Stimulated activated naive CD8-positive, alpha-beta T cell treated with anti-CD3 and anti-CD28 coated beads, Interleukin-15, Interleukin-2, amounts not matched to agents 100 U/mL and 50 U/mL, for 24 hours (primary cell): Measurements from ENCODE around the gene PCDHB14.
"Not testable (repeated sequence)": the region's sequence is repeated elsewhere in the genome, so short reads cannot be mapped to it uniquely, and the experiment has no call there.

Experiments
- ATAC-seq: fragments of 150-1000 bp; cut with Tn5 transposase; one replicate; pipeline ENCODE4 v1.10.0; 2021
- DNase-seq: peaks from one replicate; pipeline ENCODE4 v3.0.0; 2021

Gene PCDHB14

DNA sequence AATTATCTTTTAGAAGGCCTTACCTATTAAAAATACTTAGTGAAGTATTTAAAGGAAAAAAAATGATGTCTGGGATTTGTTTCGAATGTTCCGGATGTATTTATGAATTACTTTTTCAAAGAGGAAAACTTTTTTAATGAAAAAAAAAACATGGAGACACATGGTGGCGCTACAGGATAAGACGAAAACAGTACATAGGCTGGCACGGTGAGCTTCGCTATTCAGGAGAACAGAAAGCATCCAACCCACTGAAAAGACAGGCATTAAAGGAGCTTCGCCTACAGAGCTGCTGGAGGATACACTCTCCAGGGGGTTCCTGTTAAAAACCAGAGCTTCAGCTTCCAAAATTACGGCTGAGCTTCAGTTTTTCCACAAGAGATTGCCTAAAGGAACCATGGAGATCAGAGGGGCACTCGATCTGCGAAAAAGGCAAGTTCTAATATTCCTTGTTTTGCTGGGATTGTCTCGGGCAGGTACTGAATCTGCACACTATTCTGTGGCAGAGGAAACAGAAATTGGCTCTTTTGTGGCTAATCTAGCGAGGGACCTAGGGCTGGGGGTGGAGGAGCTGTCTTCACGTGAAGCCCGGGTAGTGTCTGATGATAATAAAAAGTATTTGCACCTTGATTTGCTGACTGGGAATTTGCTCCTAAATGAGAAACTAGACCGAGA, at the start of gene PCDHB14:
PCDHB14 (plus strand) TSS at position 232 of the 672 bp plus-strand sequence; CDS start at position 395, 163 bp downstream.
- ATAC-seq (no peak), DNase-seq (no peak)

DNA sequence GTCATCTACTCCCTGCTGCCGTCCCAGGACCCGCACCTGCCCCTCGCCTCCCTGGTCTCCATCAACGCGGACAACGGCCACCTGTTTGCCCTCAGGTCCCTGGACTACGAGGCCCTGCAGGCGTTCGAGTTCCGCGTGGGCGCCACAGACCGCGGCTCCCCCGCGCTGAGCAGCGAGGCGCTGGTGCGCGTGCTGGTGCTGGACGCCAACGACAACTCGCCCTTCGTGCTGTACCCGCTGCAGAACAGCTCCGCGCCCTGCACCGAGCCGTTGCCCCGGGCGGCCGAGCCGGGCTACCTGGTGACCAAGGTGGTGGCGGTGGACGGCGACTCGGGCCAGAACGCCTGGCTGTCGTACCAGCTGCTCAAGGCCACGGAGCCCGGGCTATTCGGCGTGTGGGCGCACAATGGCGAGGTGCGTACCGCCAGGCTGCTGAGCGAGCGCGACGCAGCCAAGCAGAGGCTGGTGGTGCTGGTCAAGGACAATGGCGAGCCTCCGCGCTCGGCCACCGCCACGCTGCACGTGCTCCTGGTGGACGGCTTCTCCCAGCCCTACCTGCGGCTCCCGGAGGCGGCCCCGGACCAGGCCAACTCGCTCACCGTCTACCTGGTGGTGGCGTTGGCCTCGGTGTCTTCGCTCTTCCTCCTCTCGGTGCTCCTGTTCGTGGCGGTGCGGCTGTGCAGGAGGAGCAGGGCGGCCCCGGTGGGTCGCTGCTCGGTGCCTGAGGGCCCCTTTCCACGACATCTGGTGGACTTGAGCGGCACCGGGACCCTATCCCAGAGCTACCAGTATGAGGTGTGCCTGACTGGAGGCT, 48.6 kb upstream of the PCDHB14 start:
- ATAC-seq, DNase-seq: not testable (repeated sequence)

DNA sequence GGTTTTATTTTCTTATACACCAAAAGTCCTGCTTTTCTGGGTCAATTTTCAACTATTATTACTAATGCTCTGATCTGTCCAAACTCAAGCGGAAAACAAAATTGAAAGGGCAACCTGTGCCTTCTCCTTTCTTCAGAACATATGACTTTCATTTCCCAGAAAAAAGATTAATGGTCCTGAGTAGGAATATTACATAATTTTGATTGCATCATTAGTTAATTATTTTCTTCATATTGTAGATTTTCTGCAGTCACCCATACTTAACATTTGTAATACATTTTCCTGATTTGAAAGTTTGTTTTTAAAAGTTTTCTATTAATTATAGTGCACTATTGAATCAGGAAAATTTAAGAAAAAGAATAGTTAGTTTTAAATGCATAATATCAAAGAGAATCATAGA, 47.2 kb upstream of the PCDHB14 start:
- ATAC-seq (no peak), DNase-seq (no peak)

DNA sequence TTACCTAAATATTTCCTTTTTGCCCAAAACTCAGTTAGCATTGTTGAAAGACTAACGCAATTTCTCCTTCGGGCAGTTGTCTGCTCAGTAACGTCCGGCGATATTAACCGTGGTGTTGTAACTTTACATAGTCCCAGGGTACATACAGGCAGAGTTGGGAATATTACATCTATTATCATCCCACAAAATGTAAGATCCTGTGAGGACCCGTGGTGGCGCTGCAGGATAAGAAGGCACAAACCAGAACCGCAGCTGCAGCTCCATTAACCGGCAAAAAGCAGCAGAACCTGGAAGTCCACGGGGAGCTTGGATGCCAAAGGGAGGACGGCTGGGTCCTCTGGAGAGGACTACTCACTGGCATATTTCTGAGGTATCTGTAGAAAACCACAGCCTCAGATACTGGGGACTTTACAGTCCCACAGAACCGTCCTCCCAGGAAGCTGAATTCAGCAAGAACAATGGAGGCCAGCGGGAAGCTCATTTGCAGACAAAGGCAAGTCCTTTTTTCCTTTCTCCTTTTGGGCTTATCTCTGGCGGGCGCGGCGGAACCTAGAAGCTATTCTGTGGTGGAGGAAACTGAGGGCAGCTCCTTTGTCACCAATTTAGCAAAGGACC, 45.5 kb upstream of the PCDHB14 start, which contains the start of gene PCDHB8:
PCDHB8 (plus strand) TSS at position 214 of the 615 bp plus-strand sequence; CDS start at position 459, 245 bp downstream.
- not testable (repeated sequence) for ATAC-seq, DNase-seq

DNA sequence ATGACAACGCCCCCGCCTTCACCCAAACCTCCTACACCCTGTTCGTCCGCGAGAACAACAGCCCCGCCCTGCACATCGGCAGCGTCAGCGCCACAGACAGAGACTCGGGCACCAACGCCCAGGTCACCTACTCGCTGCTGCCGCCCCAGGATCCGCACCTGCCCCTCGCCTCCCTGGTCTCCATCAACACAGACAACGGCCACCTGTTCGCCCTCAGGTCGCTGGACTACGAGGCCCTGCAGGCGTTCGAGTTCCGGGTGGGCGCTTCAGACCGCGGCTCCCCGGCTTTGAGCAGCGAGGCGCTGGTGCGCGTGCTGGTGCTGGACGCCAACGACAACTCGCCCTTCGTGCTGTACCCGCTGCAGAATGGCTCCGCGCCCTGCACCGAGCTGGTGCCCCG, 43.8 kb upstream of the PCDHB14 start:
- ATAC-seq, DNase-seq: not testable (repeated sequence)

DNA sequence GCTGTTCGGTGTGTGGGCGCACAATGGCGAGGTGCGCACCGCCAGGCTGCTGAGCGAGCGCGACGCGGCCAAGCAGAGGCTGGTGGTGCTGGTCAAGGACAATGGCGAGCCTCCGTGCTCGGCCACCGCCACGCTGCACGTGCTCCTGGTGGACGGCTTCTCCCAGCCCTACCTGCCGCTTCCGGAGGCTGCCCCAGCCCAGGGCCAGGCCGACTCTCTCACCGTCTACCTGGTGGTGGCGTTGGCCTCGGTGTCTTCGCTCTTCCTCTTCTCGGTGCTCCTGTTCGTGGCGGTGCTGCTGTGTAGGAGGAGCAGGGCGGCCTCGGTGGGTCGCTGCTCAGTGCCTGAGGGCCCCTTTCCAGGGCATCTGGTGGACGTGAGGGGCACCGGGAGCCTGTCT, 43.3 kb upstream of the PCDHB14 start:
- ATAC-seq, DNase-seq: not testable (repeated sequence)

DNA sequence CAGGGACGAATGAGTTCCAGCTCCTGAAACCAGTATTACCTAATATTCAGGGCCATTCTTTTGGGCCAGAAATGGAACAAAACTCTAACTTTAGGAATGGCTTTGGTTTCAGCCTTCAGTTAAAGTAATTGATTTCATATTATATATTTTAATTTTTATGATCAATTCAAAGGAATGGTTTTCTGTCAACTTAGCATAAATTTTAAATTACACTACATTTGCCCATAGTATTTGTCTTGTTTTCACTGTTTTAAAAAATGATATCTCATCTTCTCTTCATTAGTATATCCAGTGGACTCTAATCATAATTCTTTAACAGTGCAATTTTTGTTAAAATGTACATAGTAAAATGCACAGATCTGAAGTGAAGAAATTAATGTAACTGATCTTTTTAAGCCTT, 42.8 kb upstream of the PCDHB14 start:
- DNase-seq = no peak
- ATAC-seq = no peak

DNA sequence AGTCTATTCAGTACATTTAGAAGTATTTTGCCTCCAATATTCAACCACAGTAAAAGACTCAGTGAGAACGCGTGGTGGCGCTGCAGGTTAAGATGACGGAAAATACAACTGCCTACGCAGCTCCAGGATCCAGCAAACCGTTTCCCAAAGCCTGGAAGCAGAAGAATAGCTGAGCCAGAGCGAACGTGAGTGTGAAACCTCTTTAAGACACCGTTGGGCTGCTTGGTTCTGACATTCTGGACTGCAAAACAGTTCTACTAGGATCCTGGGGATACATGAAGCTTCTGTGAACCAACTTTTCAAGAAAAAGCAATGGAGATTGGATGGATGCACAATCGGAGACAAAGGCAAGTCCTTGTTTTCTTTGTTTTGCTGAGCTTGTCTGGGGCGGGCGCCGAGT, 40.9 kb upstream of the PCDHB14 start, which contains the start of gene PCDHB16:
PCDHB16 (plus strand) TSS at position 140 of the 400 bp plus-strand sequence; CDS start at position 313, 173 bp downstream.
- no peak for DNase-seq
- no peak for ATAC-seq

DNA sequence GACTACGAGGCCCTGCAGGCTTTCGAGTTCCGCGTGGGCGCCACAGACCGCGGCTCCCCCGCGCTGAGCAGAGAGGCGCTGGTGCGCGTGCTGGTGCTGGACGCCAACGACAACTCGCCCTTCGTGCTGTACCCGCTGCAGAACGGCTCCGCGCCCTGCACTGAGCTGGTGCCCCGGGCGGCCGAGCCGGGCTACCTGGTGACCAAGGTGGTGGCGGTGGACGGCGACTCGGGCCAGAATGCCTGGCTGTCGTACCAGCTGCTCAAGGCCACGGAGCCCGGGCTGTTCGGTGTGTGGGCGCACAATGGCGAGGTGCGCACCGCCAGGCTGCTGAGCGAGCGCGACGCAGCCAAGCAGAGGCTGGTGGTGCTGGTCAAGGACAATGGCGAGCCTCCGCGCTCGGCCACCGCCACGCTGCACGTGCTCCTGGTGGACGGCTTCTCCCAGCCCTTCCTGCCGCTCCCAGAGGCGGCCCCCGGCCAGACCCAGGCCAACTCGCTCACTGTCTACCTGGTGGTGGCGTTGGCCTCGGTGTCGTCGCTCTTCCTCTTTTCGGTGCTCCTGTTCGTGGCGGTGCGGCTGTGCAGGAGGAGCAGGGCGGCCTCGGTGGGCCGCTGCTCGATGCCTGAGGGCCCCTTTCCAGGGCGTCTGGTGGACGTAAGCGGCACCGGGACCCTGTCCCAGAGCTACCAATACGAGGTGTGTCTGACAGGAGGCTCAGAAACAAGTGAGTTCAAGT, 38.9 kb upstream of the PCDHB14 start:
- not testable (repeated sequence) for DNase-seq, ATAC-seq

DNA sequence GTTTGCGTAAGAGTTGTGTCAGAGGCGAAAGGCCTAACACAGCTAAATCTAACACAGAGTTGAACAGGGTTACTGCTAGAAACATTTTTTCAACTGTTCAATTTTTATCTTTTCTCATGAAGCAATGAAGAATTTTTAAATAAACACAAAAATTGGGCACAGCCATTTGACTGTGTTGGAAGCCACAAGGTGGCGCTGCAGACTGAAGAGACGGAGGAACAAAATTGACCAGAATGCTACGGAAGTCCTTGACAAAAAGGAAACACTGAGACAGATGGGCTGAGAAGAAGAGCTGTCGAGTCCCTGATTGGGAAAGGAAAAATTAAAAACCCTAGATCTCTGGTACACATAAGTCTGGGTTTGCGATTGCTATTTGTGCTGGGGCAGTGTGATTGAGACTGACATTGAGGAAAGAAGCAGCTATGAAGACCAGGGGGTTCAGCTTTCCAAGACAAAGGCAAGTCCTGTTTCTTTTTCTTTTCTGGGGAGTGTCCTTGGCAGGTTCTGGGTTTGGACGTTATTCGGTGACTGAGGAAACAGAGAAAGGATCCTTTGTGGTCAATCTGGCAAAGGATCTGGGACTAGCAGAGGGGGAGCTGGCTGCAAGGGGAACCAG, 36.1 kb upstream of the PCDHB14 start, which contains the start of gene PCDHB9:
PCDHB9 (plus strand) TSS at position 265 of the 616 bp plus-strand sequence; CDS start at position 423, 158 bp downstream.
- no peak for ATAC-seq
- DNase-seq = peak; percentile 37

DNA sequence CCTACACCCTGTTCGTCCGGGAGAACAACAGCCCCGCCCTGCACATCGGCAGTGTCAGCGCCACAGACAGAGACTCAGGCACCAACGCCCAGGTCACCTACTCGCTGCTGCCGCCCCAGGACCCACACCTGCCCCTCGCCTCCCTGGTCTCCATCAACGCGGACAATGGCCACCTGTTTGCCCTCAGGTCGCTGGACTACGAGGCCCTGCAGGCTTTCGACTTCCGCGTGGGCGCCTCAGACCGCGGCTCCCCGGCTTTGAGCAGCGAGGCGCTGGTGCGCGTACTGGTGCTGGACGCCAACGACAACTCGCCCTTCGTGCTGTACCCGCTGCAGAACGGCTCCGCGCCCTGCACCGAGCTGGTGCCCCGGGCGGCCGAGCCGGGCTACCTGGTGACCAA, 34.5 kb upstream of the PCDHB14 start:
- ATAC-seq = not testable (repeated sequence)

DNA sequence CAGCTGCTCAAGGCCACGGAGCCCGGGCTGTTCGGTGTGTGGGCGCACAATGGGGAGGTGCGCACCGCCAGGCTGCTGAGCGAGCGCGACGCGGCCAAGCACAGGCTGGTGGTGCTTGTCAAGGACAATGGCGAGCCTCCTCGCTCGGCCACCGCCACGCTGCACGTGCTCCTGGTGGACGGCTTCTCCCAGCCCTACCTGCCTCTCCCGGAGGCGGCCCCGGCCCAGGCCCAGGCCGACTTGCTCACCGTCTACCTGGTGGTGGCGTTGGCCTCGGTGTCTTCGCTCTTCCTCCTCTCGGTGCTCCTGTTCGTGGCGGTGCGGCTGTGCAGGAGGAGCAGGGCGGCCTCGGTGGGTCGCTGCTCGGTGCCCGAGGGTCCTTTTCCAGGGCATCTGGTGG, 34.0 kb upstream of the PCDHB14 start:
- not testable (repeated sequence) for ATAC-seq, DNase-seq

More for the DNA sequence above, 34.5 kb upstream of the PCDHB14 start:
- not testable (repeated sequence) for DNase-seq

DNA sequence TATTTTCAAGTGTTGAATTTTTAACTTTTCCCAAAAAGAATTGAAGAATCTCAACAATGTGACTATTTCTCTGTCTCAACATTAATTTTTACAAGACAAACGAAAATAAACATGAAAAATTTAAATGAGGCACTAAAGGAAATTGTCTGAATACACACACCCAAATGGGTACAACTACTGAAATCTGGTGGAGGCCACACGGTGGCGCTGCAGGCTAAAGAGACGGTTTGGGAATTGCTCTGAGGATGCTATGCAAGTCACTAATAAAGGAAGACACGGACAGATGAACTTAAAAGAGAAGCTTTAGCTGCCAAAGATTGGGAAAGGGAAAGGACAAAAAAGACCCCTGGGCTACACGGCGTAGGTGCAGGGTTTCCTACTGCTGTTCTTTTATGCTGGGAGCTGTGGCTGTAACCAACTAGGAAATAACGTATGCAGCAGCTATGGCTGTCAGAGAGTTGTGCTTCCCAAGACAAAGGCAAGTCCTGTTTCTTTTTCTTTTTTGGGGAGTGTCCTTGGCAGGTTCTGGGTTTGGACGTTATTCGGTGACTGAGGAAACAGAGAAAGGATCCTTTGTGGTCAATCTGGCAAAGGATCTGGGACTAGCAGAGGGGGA, 30.9 kb upstream of the PCDHB14 start, which contains the start of gene PCDHB10:
PCDHB10 (plus strand) TSS at position 244 of the 616 bp plus-strand sequence; CDS start at position 444, 200 bp downstream.
- DNase-seq (peak; percentile 32), ATAC-seq (no peak)

DNA sequence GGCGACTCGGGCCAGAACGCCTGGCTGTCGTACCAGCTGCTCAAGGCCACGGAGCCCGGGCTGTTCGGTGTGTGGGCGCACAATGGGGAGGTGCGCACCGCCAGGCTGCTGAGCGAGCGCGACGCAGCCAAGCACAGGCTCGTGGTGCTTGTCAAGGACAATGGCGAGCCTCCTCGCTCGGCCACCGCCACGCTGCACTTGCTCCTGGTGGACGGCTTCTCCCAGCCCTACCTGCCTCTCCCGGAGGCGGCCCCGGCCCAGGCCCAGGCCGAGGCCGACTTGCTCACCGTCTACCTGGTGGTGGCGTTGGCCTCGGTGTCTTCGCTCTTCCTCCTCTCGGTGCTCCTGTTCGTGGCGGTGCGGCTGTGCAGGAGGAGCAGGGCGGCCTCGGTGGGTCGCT, 28.8 kb upstream of the PCDHB14 start:
- not testable (repeated sequence) for DNase-seq, ATAC-seq

DNA sequence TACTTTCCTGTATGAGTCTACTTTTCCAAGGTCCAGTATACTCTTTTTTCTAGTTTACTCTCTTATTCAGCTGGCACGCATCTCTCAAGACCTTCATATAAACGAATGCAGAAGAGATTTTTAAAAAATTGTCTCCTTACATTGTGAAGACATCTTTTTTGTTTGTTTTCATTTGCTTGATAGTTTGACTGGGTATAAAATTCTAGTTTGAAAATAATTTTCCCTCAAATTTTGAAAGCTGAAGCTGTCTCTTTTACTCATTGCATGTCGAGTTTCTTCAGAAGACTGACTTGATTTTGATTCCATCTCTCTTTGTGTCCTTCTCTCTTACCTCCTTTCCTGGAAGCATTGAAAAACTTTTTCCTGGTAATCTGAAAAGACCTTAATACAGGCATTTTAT, 26.8 kb upstream of the PCDHB14 start:
- ATAC-seq (no peak), DNase-seq (no peak)

DNA sequence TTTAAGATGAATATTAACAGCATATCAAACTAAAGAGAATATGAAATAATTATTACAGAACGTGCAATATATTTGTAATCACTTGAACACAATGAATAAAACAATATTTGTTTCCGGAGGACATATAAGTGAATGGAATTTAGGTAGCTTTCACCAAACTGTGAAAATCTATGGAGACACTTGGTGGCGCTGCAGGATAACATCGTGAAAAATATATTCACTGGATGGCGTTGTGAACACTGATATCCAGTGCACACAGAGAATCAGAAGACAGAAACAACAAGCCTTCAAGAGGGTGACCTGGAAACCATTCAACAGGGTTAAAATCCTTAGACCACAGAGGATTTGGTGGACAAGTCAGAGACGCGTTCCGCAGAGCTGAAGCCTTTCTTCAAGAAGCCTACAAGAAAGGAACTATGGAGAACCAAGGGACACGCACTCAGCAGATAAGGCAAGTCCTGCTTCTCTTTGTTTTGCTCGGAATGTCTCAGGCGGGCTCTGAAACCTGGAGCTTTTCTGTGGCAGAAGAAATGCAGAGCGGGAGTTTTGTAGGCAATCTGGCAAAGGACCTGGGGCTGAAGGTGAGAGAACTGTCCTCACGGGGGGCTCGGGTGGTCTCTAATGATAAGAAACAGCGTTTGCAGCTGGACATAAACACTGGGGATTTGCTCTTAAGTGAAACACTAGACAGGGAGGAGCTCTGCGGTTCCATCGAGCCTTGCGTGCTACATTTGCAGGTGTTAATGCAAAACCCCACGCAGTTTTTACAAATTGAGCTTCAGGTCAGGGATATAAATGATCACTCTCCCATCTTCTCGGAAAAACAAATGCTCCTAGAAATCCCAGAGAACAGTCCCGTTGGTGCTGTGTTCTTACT, 23.5 kb upstream of the PCDHB14 start, which contains the start of gene PCDHB11:
PCDHB11 (plus strand) TSS at position 269 of the 877 bp plus-strand sequence; CDS start at position 417, 148 bp downstream.
- DNase-seq = no peak
- no peak for ATAC-seq

DNA sequence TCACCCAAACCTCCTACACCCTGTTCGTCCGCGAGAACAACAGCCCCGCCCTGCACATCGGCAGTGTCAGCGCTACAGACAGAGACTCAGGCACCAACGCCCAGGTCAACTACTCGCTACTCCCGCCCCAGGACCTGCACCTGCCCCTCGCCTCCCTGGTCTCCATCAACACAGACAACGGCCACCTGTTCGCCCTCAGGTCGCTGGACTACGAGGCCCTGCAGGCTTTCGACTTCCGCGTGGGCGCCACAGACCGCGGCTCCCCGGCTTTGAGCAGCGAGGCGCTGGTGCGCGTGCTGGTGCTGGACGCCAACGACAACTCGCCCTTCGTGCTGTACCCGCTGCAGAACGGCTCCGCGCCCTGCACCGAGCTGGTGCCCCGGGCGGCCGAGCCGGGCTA, 22.0 kb upstream of the PCDHB14 start:
- ATAC-seq, DNase-seq: not testable (repeated sequence)

DNA sequence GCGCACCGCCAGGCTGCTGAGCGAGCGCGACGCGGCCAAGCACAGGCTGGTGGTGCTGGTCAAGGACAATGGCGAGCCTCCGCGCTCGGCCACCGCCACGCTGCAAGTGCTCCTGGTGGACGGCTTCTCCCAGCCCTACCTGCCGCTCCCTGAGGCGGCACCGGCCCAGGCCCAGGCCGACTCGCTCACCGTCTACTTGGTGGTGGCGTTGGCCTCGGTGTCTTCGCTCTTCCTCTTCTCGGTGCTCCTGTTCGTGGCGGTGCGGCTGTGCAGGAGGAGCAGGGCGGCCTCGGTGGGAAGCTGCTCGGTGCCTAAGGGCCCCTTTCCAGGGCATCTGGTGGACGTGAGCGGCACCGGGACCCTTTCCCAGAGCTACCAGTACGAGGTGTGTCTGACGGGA, 21.5 kb upstream of the PCDHB14 start:
- ATAC-seq, DNase-seq: not testable (repeated sequence)

DNA sequence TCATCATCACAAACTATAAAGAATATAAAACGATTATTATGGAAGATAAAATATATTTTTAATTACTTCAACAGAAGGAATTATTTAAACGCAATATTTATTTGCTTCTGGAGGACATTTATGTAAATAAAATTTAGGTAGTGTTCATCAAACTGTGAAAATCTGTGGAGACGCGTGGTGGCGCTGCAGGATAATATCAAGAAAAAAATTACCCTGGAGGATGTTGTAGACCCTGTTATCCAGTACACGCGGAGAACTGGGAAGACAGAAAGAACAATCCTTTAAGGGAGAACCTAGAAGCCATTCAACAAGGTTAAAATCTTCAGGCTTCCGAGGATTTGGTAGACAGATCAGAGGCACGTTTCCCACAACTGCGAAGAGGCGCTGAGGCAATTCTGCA, 14.7 kb upstream of the PCDHB14 start, which contains the start of gene PCDHB12:
PCDHB12 (plus strand) TSS at position 242 of the 400 bp plus-strand sequence. CDS start 189 bp downstream, outside the sequence.
- ATAC-seq (no peak), DNase-seq (no peak)
